GM21526 (cell line): ENCODE data around the gene TMEM256.

ENCODE experiments used
- ATAC-seq: cut with Tn5 transposase; IDR thresholded peaks from one replicate; pipeline ENCODE4 v1.9.1; 2021; ENCODE audit warnings: moderate library complexity; ENCODE audit not compliant: unreplicated experiment, low FRiP score

TMEM256 gene

GRCh38 chr17:7431231-7431630 lies 27.3 kb upstream of the TMEM256 start:
- no peak for ATAC-seq

- ATAC-seq, result no peak
Observed at GRCh38 chr17:7429722-7430121, 25.8 kb upstream of the TMEM256 start.

- no peak for ATAC-seq
Observed at GRCh38 chr17:7428557-7428956, 24.7 kb upstream of the TMEM256 start, which contains the start of gene SPEM3. TSS of gene SPEM3 (plus strand) at chr17:7428857. CDS start at chr17:7428903, 46 bp downstream.

GRCh38 chr17:7427549-7427948 lies 23.7 kb upstream of the TMEM256 start:
- no peak for ATAC-seq

GRCh38 chr17:7426896-7427489 lies 23.1 kb upstream of the TMEM256 start:
- ATAC-seq, result no peak

GRCh38 chr17:7426203-7426863 lies 22.4 kb upstream of the TMEM256 start:
- ATAC-seq, result no peak

GRCh38 chr17:7425756-7426155 lies 21.9 kb upstream of the TMEM256 start:
- no peak for ATAC-seq

GRCh38 chr17:7425316-7425715 lies 21.4 kb upstream of the TMEM256 start, which contains the start of gene SPEM2:
TSS of gene SPEM2 (plus strand) at chr17:7425616. CDS start at chr17:7425689, 73 bp downstream.
- no peak for ATAC-seq

GRCh38 chr17:7423679-7424078 lies 19.8 kb upstream of the TMEM256 start:
- ATAC-seq, result no peak

- no peak for ATAC-seq
Observed at GRCh38 chr17:7421186-7421585, 17.3 kb upstream of the TMEM256 start.

- ATAC-seq, result no peak
Observed at GRCh38 chr17:7419819-7420610, 16.1 kb upstream of the TMEM256 start, which contains the start of gene SPEM1. TSS of gene SPEM1 (plus strand) at chr17:7420324. CDS start at chr17:7420385, 61 bp downstream.

GRCh38 chr17:7418472-7419152 lies 14.7 kb upstream of the TMEM256 start:
- ATAC-seq, result no peak

GRCh38 chr17:7417056-7417655 lies 13.3 kb upstream of the TMEM256 start:
- no peak for ATAC-seq

GRCh38 chr17:7416323-7416722 lies 12.4 kb upstream of the TMEM256 start:
- no peak for ATAC-seq

GRCh38 chr17:7415784-7416183 lies 11.9 kb upstream of the TMEM256 start:
- no peak for ATAC-seq

GRCh38 chr17:7414837-7415236 lies 10.9 kb upstream of the TMEM256 start:
- ATAC-seq, result no peak

GRCh38 chr17:7413346-7413985 lies 9.6 kb upstream of the TMEM256 start:
- ATAC-seq, result no peak

- no peak for ATAC-seq
Observed at GRCh38 chr17:7411427-7411750, 7.5 kb upstream of the TMEM256 start.

GRCh38 chr17:7410634-7411426 lies 6.9 kb upstream of the TMEM256 start:
- ATAC-seq, result no peak
